Measurements from ENCODE around the gene ZNF675. TPM values are rescaled to one million over a fixed set of nuclear protein-coding genes. Genes with fewer than 3 reads are reported as not detected.
"Not testable (repeated sequence)": the region's sequence is repeated elsewhere in the genome, so short reads cannot be mapped to it uniquely, and the experiment has no call there.

Gene ZNF675
- total and polyA plus RNA-seq, 2 of the 8 experiments (the other 6 are each of a cell fraction or from before 2014, with no cell fraction given), result 6.9 to 27.8 TPM

DNA sequence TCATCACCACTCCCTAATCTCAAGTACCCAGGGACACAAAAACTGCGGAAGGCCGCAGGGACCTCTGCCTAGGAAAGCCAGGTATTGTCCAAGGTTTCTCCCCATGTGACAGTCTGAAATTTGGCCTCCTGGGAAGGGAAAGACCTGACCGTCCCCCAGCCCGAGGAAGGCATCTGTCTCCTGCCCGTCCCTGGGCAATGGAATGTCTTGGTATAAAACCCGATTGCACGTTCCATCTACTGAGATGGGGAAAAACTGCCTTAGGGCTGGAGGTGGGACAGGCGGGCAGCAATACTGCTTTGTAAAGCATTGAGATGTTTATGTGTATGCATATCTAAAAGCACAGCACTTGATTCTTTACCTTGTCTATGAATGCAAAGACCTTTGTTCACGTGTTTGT lies 5.9 kb upstream of the ZNF675 start:
- CTCF ChIA-PET (ENCODE audit: partially characterized antibody); H4K5ac ChIP-seq (ENCODE audit: insufficient read length, low read depth, low read length); H3K56ac ChIP-seq (replicated peaks; ENCODE audit: insufficient read length, low read depth, low read length); H3K27me3 ChIP-seq (replicated peaks in 1 of 4; ENCODE audit: control insufficient read depth in 3 of 4, extremely low read depth in 1 of 4, insufficient read depth in 3 of 4, low read length in 3 of 4); H2BK12ac ChIP-seq (ENCODE audit: low read depth, low read length); H3K9ac ChIP-seq (replicated peaks in 1 of 4; ENCODE audit: extremely low read depth in 1 of 4, low read depth in 3 of 4, low read length in 3 of 4); POLR2A ChIA-PET (ENCODE audit: partially characterized antibody); H3K23me2 ChIP-seq (ENCODE audit: low read depth, low read length); H2BK5ac ChIP-seq (ENCODE audit: low read depth, low read length); H2BK15ac ChIP-seq (ENCODE audit: low read length); H4K91ac ChIP-seq (replicated peaks; ENCODE audit: insufficient read length, low read length); H2AK5ac ChIP-seq (ENCODE audit: low read depth, low read length); H3K79me2 ChIP-seq (ENCODE audit: control insufficient read depth in 1 of 2, insufficient read depth in 2 of 2, low read length in 2 of 2); H3K79me1 ChIP-seq (ENCODE audit: low read depth, low read length); H2BK20ac ChIP-seq (ENCODE audit: low read length); H3K4me3 ChIP-seq (ENCODE audit: extremely low read depth in 1 of 4, insufficient read depth in 2 of 4, low read depth in 3 of 4, low read length in 4 of 4); H2BK120ac ChIP-seq (replicated peaks; ENCODE audit: low read depth, low read length); H3K18ac ChIP-seq (ENCODE audit: extremely low read depth, low read length); H2AFZ ChIP-seq (ENCODE audit: low read length); H4K8ac ChIP-seq (ENCODE audit: extremely low read depth, insufficient read depth, low read length); H3K23ac ChIP-seq (ENCODE audit: insufficient read length); H3K9me3 ChIP-seq (ENCODE audit: insufficient read depth in 2 of 2, low read depth in 1 of 2, low read length in 1 of 2); H3K14ac ChIP-seq (ENCODE audit: insufficient read length); H3K4ac ChIP-seq (replicated peaks; ENCODE audit: insufficient read length, low read depth, low read length); H4K20me1 ChIP-seq (replicated peaks in 1 of 2; ENCODE audit: control insufficient read depth in 1 of 2, insufficient read depth in 2 of 2, low read length in 2 of 2); H3K4me2 ChIP-seq (ENCODE audit: insufficient read depth in 1 of 2, low read depth in 2 of 2, low read length in 2 of 2); H3K4me1 ChIP-seq (replicated peaks in 1 of 4; ENCODE audit: control insufficient read depth in 3 of 4, insufficient read depth in 4 of 4, low read length in 3 of 4); H3K36me3 ChIP-seq (ENCODE audit: control insufficient read depth in 2 of 4, insufficient read depth in 4 of 4, low read length in 3 of 4); H3K27ac ChIP-seq (ENCODE audit: low read depth, low read length); DNase-seq (ENCODE audit: low read depth in 1 of 2, low spot score in 2 of 2); FAIRE-seq: not testable (repeated sequence)
- 75% methylated on average over 9 of the region's 9 CpGs; no CpG with 5 or more reads in 1 of the 2 experiments for WGBS, 2 experiments (ENCODE audit: extremely low coverage in 1 of 2, insufficient coverage in 1 of 2, insufficient read length in 1 of 2, insufficient replicate concordance in 2 of 2, low coverage in 1 of 2, low lambda C conversion rate in 2 of 2, missing lambda C conversion rate in 1 of 2)
